Lower leg skin (tissue), 3 donors: ENCODE measurements around the gene SRRM5.

ENCODE experiments used
- POLR2A ChIP-seq, 2 donors: fragments of 450-650 bp; IDR thresholded peaks; one replicate each; pipeline ENCODE4 v1.6.1; 2016 to 2017; ENCODE audit warnings: antibody characterized with exemption in 2 of 2, mild to moderate bottlenecking in 1 of 2, moderate library complexity in 1 of 2
- TF ChIP-seq, protein P1 (sequence below), 3 donors: fragments of 450-650 bp; IDR thresholded peaks; one replicate each; pipeline ENCODE4 v1.5.1; 2016; ENCODE audit warnings: antibody characterized with exemption in 3 of 3, mild to moderate bottlenecking in 3 of 3, moderate library complexity in 2 of 3

- TF ChIP-seq, protein P1, sequence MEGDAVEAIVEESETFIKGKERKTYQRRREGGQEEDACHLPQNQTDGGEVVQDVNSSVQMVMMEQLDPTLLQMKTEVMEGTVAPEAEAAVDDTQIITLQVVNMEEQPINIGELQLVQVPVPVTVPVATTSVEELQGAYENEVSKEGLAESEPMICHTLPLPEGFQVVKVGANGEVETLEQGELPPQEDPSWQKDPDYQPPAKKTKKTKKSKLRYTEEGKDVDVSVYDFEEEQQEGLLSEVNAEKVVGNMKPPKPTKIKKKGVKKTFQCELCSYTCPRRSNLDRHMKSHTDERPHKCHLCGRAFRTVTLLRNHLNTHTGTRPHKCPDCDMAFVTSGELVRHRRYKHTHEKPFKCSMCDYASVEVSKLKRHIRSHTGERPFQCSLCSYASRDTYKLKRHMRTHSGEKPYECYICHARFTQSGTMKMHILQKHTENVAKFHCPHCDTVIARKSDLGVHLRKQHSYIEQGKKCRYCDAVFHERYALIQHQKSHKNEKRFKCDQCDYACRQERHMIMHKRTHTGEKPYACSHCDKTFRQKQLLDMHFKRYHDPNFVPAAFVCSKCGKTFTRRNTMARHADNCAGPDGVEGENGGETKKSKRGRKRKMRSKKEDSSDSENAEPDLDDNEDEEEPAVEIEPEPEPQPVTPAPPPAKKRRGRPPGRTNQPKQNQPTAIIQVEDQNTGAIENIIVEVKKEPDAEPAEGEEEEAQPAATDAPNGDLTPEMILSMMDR (IDR thresholded peaks at IDR 0.05), result no peak
- TF ChIP-seq POLR2A (IDR thresholded peaks at IDR 0.05), result no peak
Measured at GRCh38 chr19:43642531-43642930, 30.6 kb downstream of the SRRM5 start.
